ENCODE results near the gene PFDN2.

PFDN2 gene

GRCh38 chr1:161090617-161091016 is 27.2 kb downstream of the PFDN2 start:
- no peaks in the 10 kb centered on the region for H3K9me3 ChIP-seq (ENCODE audit: control insufficient read depth, low read length)
- H3K27me3 ChIP-seq (ENCODE audit: control insufficient read depth, insufficient read depth, low read length, poor library complexity, severe bottlenecking): no peaks in the 10 kb centered on the region
- 75 to 93% methylated on average over 3 of the region's 3 CpGs for WGBS, 2 experiments
- H3K27ac ChIP-seq (ENCODE audit: insufficient read depth, low read depth, low read length, poor library complexity, severe bottlenecking): no peak overlapping the region
- H3K4me3 ChIP-seq (ENCODE audit: insufficient read depth, low read depth, low read length): no peak overlapping the region
- H3K36me3 ChIP-seq (ENCODE audit: control insufficient read depth, insufficient read depth, low read length): no peaks in the 10 kb centered on the region
- H3K4me1 ChIP-seq (ENCODE audit: control insufficient read depth, insufficient read depth, low read length): no peaks in the 10 kb centered on the region

GRCh38 chr1:161089938-161090337 is 27.9 kb downstream of the PFDN2 start:
- H3K27me3 ChIP-seq (ENCODE audit: control insufficient read depth, insufficient read depth, low read length, poor library complexity, severe bottlenecking): no peaks in the 10 kb centered on the region
- 94 to 96% methylated on average over 5 of the region's 5 CpGs for WGBS, 2 experiments
- H3K36me3 ChIP-seq (ENCODE audit: control insufficient read depth, insufficient read depth, low read length): no peaks in the 10 kb centered on the region
- H3K4me3 ChIP-seq (ENCODE audit: insufficient read depth, low read depth, low read length): no peak overlapping the region
- no peaks in the 10 kb centered on the region for H3K9me3 ChIP-seq (ENCODE audit: control insufficient read depth, low read length)
- peaks cover 5% of the 10 kb centered on the region for H3K4me1 ChIP-seq (ENCODE audit: control insufficient read depth, insufficient read depth, low read length)
- H3K27ac ChIP-seq (ENCODE audit: insufficient read depth, low read depth, low read length, poor library complexity, severe bottlenecking): no peak overlapping the region

- Histone ChIP-seq H3K27ac (ENCODE audit: insufficient read depth, low read depth, low read length, poor library complexity, severe bottlenecking) (no peak within 1 kb of the TSS), H3K27me3 (ENCODE audit: control insufficient read depth, insufficient read depth, low read length, poor library complexity, severe bottlenecking) (no peaks in the 10 kb centered on the region), H3K4me3 (ENCODE audit: insufficient read depth, low read depth, low read length) (no peak within 1 kb of the TSS), H3K9me3 (ENCODE audit: control insufficient read depth, low read length) (no peaks in the 10 kb centered on the region), H3K4me1 (ENCODE audit: control insufficient read depth, insufficient read depth, low read length) (peaks cover 5% of the 10 kb centered on the region), H3K36me3 (ENCODE audit: control insufficient read depth, insufficient read depth, low read length) (no peaks in the 10 kb centered on the region)
- WGBS, 2 experiments: 84 to 85% methylated on average over 22 of the region's 22 CpGs
Observed at GRCh38 chr1:161089251-161089924, 28.4 kb downstream of the PFDN2 start, which contains the start of gene NECTIN4. TSS of gene NECTIN4 (minus strand) at chr1:161089558. CDS start at chr1:161089296, 262 bp downstream.

GRCh38 chr1:161088587-161089110 is 29.2 kb downstream of the PFDN2 start:
- H3K36me3 ChIP-seq (ENCODE audit: control insufficient read depth, insufficient read depth, low read length): no peaks in the 10 kb centered on the region
- H3K4me1 ChIP-seq (ENCODE audit: control insufficient read depth, insufficient read depth, low read length): peaks cover 6% of the 10 kb centered on the region
- WGBS, 2 experiments: 85 to 88% methylated on average over 3 of the region's 3 CpGs
- H3K9me3 ChIP-seq (ENCODE audit: control insufficient read depth, low read length): no peaks in the 10 kb centered on the region
- no peak overlapping the region for H3K27ac ChIP-seq (ENCODE audit: insufficient read depth, low read depth, low read length, poor library complexity, severe bottlenecking)
- H3K4me3 ChIP-seq (ENCODE audit: insufficient read depth, low read depth, low read length): no peak overlapping the region
- H3K27me3 ChIP-seq (ENCODE audit: control insufficient read depth, insufficient read depth, low read length, poor library complexity, severe bottlenecking): no peaks in the 10 kb centered on the region

GRCh38 chr1:161086457-161086856 is 31.4 kb downstream of the PFDN2 start:
- Histone ChIP-seq H3K9me3 (ENCODE audit: control insufficient read depth, low read length) (no peaks in the 10 kb centered on the region), H3K27ac (ENCODE audit: insufficient read depth, low read depth, low read length, poor library complexity, severe bottlenecking) (no peak overlapping the region), H3K4me3 (ENCODE audit: insufficient read depth, low read depth, low read length) (no peak overlapping the region), H3K36me3 (ENCODE audit: control insufficient read depth, insufficient read depth, low read length) (no peaks in the 10 kb centered on the region), H3K4me1 (ENCODE audit: control insufficient read depth, insufficient read depth, low read length) (peaks cover 12% of the 10 kb centered on the region), H3K27me3 (ENCODE audit: control insufficient read depth, insufficient read depth, low read length, poor library complexity, severe bottlenecking) (no peaks in the 10 kb centered on the region)
- 66 to 69% methylated on average over 4 of the region's 4 CpGs for WGBS, 2 experiments

- H3K9me3 ChIP-seq (ENCODE audit: control insufficient read depth, low read length): no peaks in the 10 kb centered on the region
- H3K4me1 ChIP-seq (ENCODE audit: control insufficient read depth, insufficient read depth, low read length): peaks cover 12% of the 10 kb centered on the region
- no peaks in the 10 kb centered on the region for H3K36me3 ChIP-seq (ENCODE audit: control insufficient read depth, insufficient read depth, low read length)
- H3K27me3 ChIP-seq (ENCODE audit: control insufficient read depth, insufficient read depth, low read length, poor library complexity, severe bottlenecking): no peaks in the 10 kb centered on the region
- H3K4me3 ChIP-seq (ENCODE audit: insufficient read depth, low read depth, low read length): no peak overlapping the region
- WGBS, 2 experiments: 51 to 66% methylated on average over 2 of the region's 2 CpGs
- H3K27ac ChIP-seq (ENCODE audit: insufficient read depth, low read depth, low read length, poor library complexity, severe bottlenecking): no peak overlapping the region
Observed at GRCh38 chr1:161085165-161085564, 32.7 kb downstream of the PFDN2 start.

- H3K36me3 ChIP-seq (ENCODE audit: control insufficient read depth, insufficient read depth, low read length): no peaks in the 10 kb centered on the region
- H3K4me3 ChIP-seq (ENCODE audit: insufficient read depth, low read depth, low read length): no peak overlapping the region
- WGBS, 2 experiments: 83% methylated on average over 1 of the region's 1 CpG; no CpG with 5 or more reads in 1 of the 2 experiments
- no peaks in the 10 kb centered on the region for H3K27me3 ChIP-seq (ENCODE audit: control insufficient read depth, insufficient read depth, low read length, poor library complexity, severe bottlenecking)
- H3K27ac ChIP-seq (ENCODE audit: insufficient read depth, low read depth, low read length, poor library complexity, severe bottlenecking): no peak overlapping the region
- peaks cover 12% of the 10 kb centered on the region for H3K4me1 ChIP-seq (ENCODE audit: control insufficient read depth, insufficient read depth, low read length)
- H3K9me3 ChIP-seq (ENCODE audit: control insufficient read depth, low read length): no peaks in the 10 kb centered on the region
Observed at GRCh38 chr1:161084597-161084988, 33.2 kb downstream of the PFDN2 start.

GRCh38 chr1:161083748-161084596 is 33.9 kb downstream of the PFDN2 start:
- H3K4me1 ChIP-seq (ENCODE audit: control insufficient read depth, insufficient read depth, low read length): peaks cover 12% of the 10 kb centered on the region
- no peak overlapping the region for H3K4me3 ChIP-seq (ENCODE audit: insufficient read depth, low read depth, low read length)
- H3K36me3 ChIP-seq (ENCODE audit: control insufficient read depth, insufficient read depth, low read length): no peaks in the 10 kb centered on the region
- no peaks in the 10 kb centered on the region for H3K9me3 ChIP-seq (ENCODE audit: control insufficient read depth, low read length)
- H3K27ac ChIP-seq (ENCODE audit: insufficient read depth, low read depth, low read length, poor library complexity, severe bottlenecking): no peak overlapping the region
- no peaks in the 10 kb centered on the region for H3K27me3 ChIP-seq (ENCODE audit: control insufficient read depth, insufficient read depth, low read length, poor library complexity, severe bottlenecking)
- 91 to 92% methylated on average over 10 of the region's 10 CpGs for WGBS, 2 experiments

- WGBS, 2 experiments: 83% methylated on average over 8 of the region's 8 CpGs
- H3K27me3 ChIP-seq (ENCODE audit: control insufficient read depth, insufficient read depth, low read length, poor library complexity, severe bottlenecking): no peaks in the 10 kb centered on the region
- H3K36me3 ChIP-seq (ENCODE audit: control insufficient read depth, insufficient read depth, low read length): no peaks in the 10 kb centered on the region
- H3K27ac ChIP-seq (ENCODE audit: insufficient read depth, low read depth, low read length, poor library complexity, severe bottlenecking): no peak overlapping the region
- peaks cover 12% of the 10 kb centered on the region for H3K4me1 ChIP-seq (ENCODE audit: control insufficient read depth, insufficient read depth, low read length)
- H3K4me3 ChIP-seq (ENCODE audit: insufficient read depth, low read depth, low read length): no peak overlapping the region
- H3K9me3 ChIP-seq (ENCODE audit: control insufficient read depth, low read length): no peaks in the 10 kb centered on the region
Observed at GRCh38 chr1:161082996-161083747, 34.7 kb downstream of the PFDN2 start.

Data from ectodermal cell (in vitro differentiated cells).